Measurements from ENCODE around the gene SPRED1.
A peak's percentile ranks its signal among the peaks of the same experiment; 100 is the strongest.
"Not testable (repeated sequence)": the region's sequence is repeated elsewhere in the genome, so short reads cannot be mapped to it uniquely, and the experiment has no call there.

The SPRED1 gene

GRCh38 chr15:38231436-38231835 is 21.2 kb upstream of the SPRED1 start:
- Histone ChIP-seq H3K4me3 (ENCODE audit: insufficient read depth, low read depth, low read length) (no peak overlapping the region), H3K4me1 (ENCODE audit: control insufficient read depth, insufficient read depth, low read length) (no peaks in the 10 kb centered on the region), H3K36me3 (ENCODE audit: control insufficient read depth, insufficient read depth, low read length) (no peaks in the 10 kb centered on the region), H3K9me3 (ENCODE audit: control insufficient read depth, low read length) (no peaks in the 10 kb centered on the region), H3K27ac (ENCODE audit: insufficient read depth, low read depth, low read length, poor library complexity, severe bottlenecking) (no peak overlapping the region), H3K27me3 (ENCODE audit: control insufficient read depth, insufficient read depth, low read length, poor library complexity, severe bottlenecking) (no peaks in the 10 kb centered on the region)
- WGBS, 2 experiments = 90 to 93% methylated on average over 5 of the region's 5 CpGs

- 94% methylated on average over 9 of the region's 9 CpGs for WGBS, 2 experiments
- H3K4me1 ChIP-seq (ENCODE audit: control insufficient read depth, insufficient read depth, low read length); H3K9me3 ChIP-seq (ENCODE audit: control insufficient read depth, low read length); H3K4me3 ChIP-seq (ENCODE audit: insufficient read depth, low read depth, low read length); H3K36me3 ChIP-seq (ENCODE audit: control insufficient read depth, insufficient read depth, low read length); H3K27me3 ChIP-seq (ENCODE audit: control insufficient read depth, insufficient read depth, low read length, poor library complexity, severe bottlenecking); H3K27ac ChIP-seq (ENCODE audit: insufficient read depth, low read depth, low read length, poor library complexity, severe bottlenecking): not testable (repeated sequence)
Measured at GRCh38 chr15:38237021-38237420, 15.6 kb upstream of the SPRED1 start.

GRCh38 chr15:38238311-38238710 is 14.3 kb upstream of the SPRED1 start:
- Histone ChIP-seq H3K27ac (ENCODE audit: insufficient read depth, low read depth, low read length, poor library complexity, severe bottlenecking) (no peak overlapping the region), H3K36me3 (ENCODE audit: control insufficient read depth, insufficient read depth, low read length) (no peaks in the 10 kb centered on the region), H3K4me3 (ENCODE audit: insufficient read depth, low read depth, low read length) (no peak overlapping the region), H3K9me3 (ENCODE audit: control insufficient read depth, low read length) (no peaks in the 10 kb centered on the region), H3K4me1 (ENCODE audit: control insufficient read depth, insufficient read depth, low read length) (no peaks in the 10 kb centered on the region), H3K27me3 (ENCODE audit: control insufficient read depth, insufficient read depth, low read length, poor library complexity, severe bottlenecking) (no peaks in the 10 kb centered on the region)
- 90 to 100% methylated on average over 2 of the region's 2 CpGs for WGBS, 2 experiments

- 85 to 88% methylated on average over 2 of the region's 2 CpGs for WGBS, 2 experiments
- H3K4me1 ChIP-seq (ENCODE audit: control insufficient read depth, insufficient read depth, low read length) = no peaks in the 10 kb centered on the region
- no peak overlapping the region for H3K4me3 ChIP-seq (ENCODE audit: insufficient read depth, low read depth, low read length)
- H3K27me3 ChIP-seq (ENCODE audit: control insufficient read depth, insufficient read depth, low read length, poor library complexity, severe bottlenecking) = no peaks in the 10 kb centered on the region
- H3K36me3 ChIP-seq (ENCODE audit: control insufficient read depth, insufficient read depth, low read length) = no peaks in the 10 kb centered on the region
- H3K27ac ChIP-seq (ENCODE audit: insufficient read depth, low read depth, low read length, poor library complexity, severe bottlenecking) = no peak overlapping the region
- H3K9me3 ChIP-seq (ENCODE audit: control insufficient read depth, low read length) = no peaks in the 10 kb centered on the region
Measured at GRCh38 chr15:38242055-38242454, 10.6 kb upstream of the SPRED1 start.

GRCh38 chr15:38243278-38244055 is 9.2 kb upstream of the SPRED1 start:
- no peaks in the 10 kb centered on the region for H3K9me3 ChIP-seq (ENCODE audit: control insufficient read depth, low read length)
- H3K36me3 ChIP-seq (ENCODE audit: control insufficient read depth, insufficient read depth, low read length) = no peaks in the 10 kb centered on the region
- H3K4me1 ChIP-seq (ENCODE audit: control insufficient read depth, insufficient read depth, low read length) = no peaks in the 10 kb centered on the region
- WGBS, 2 experiments = 85 to 95% methylated on average over 4 of the region's 6 CpGs
- no peak overlapping the region for H3K4me3 ChIP-seq (ENCODE audit: insufficient read depth, low read depth, low read length)
- no peaks in the 10 kb centered on the region for H3K27me3 ChIP-seq (ENCODE audit: control insufficient read depth, insufficient read depth, low read length, poor library complexity, severe bottlenecking)
- H3K27ac ChIP-seq (ENCODE audit: insufficient read depth, low read depth, low read length, poor library complexity, severe bottlenecking) = no peak overlapping the region

GRCh38 chr15:38247336-38247735 is 5.3 kb upstream of the SPRED1 start:
- Histone ChIP-seq H3K27ac (ENCODE audit: insufficient read depth, low read depth, low read length, poor library complexity, severe bottlenecking) (no peak overlapping the region), H3K4me1 (ENCODE audit: control insufficient read depth, insufficient read depth, low read length) (peaks cover 6% of the 10 kb centered on the region), H3K36me3 (ENCODE audit: control insufficient read depth, insufficient read depth, low read length) (no peaks in the 10 kb centered on the region), H3K4me3 (ENCODE audit: insufficient read depth, low read depth, low read length) (no peak overlapping the region), H3K9me3 (ENCODE audit: control insufficient read depth, low read length) (no peaks in the 10 kb centered on the region), H3K27me3 (ENCODE audit: control insufficient read depth, insufficient read depth, low read length, poor library complexity, severe bottlenecking) (no peaks in the 10 kb centered on the region)
- WGBS, 2 experiments = 79 to 98% methylated on average over 2 to 3 of the region's 3 CpGs

GRCh38 chr15:38253351-38253781 is 730 bp downstream of the SPRED1 start:
- no peaks in the 10 kb centered on the region for H3K9me3 ChIP-seq (ENCODE audit: control insufficient read depth, low read length)
- peak overlapping the region; percentile 68 for H3K27ac ChIP-seq (ENCODE audit: insufficient read depth, low read depth, low read length, poor library complexity, severe bottlenecking)
- no peaks in the 10 kb centered on the region for H3K27me3 ChIP-seq (ENCODE audit: control insufficient read depth, insufficient read depth, low read length, poor library complexity, severe bottlenecking)
- 0% methylated on average over 2 of the region's 4 CpGs for WGBS, 2 experiments
- H3K4me3 ChIP-seq (ENCODE audit: insufficient read depth, low read depth, low read length) = peak overlapping the region; percentile 81
- peaks cover 11% of the 10 kb centered on the region for H3K4me1 ChIP-seq (ENCODE audit: control insufficient read depth, insufficient read depth, low read length)
- H3K36me3 ChIP-seq (ENCODE audit: control insufficient read depth, insufficient read depth, low read length) = no peaks in the 10 kb centered on the region

GRCh38 chr15:38254051-38254883 is 1.6 kb downstream of the SPRED1 start:
- no peaks in the 10 kb centered on the region for H3K27me3 ChIP-seq (ENCODE audit: control insufficient read depth, insufficient read depth, low read length, poor library complexity, severe bottlenecking)
- no peaks in the 10 kb centered on the region for H3K36me3 ChIP-seq (ENCODE audit: control insufficient read depth, insufficient read depth, low read length)
- H3K27ac ChIP-seq (ENCODE audit: insufficient read depth, low read depth, low read length, poor library complexity, severe bottlenecking) = no peak overlapping the region
- peaks cover 11% of the 10 kb centered on the region for H3K4me1 ChIP-seq (ENCODE audit: control insufficient read depth, insufficient read depth, low read length)
- WGBS, 2 experiments = 0 to 2% methylated on average over 10 to 12 of the region's 15 CpGs
- H3K9me3 ChIP-seq (ENCODE audit: control insufficient read depth, low read length) = no peaks in the 10 kb centered on the region
- peak overlapping the region; percentile 81 for H3K4me3 ChIP-seq (ENCODE audit: insufficient read depth, low read depth, low read length)

GRCh38 chr15:38255690-38256089 is 3.1 kb downstream of the SPRED1 start:
- H3K27me3 ChIP-seq (ENCODE audit: control insufficient read depth, insufficient read depth, low read length, poor library complexity, severe bottlenecking) = no peaks in the 10 kb centered on the region
- H3K4me1 ChIP-seq (ENCODE audit: control insufficient read depth, insufficient read depth, low read length) = peaks cover 5% of the 10 kb centered on the region
- no peak overlapping the region for H3K27ac ChIP-seq (ENCODE audit: insufficient read depth, low read depth, low read length, poor library complexity, severe bottlenecking)
- no peaks in the 10 kb centered on the region for H3K9me3 ChIP-seq (ENCODE audit: control insufficient read depth, low read length)
- 64 to 69% methylated on average over 2 of the region's 2 CpGs for WGBS, 2 experiments
- no peaks in the 10 kb centered on the region for H3K36me3 ChIP-seq (ENCODE audit: control insufficient read depth, insufficient read depth, low read length)
- H3K4me3 ChIP-seq (ENCODE audit: insufficient read depth, low read depth, low read length) = peak overlapping the region; percentile 81

- H3K36me3 ChIP-seq (ENCODE audit: control insufficient read depth, insufficient read depth, low read length) = no peaks in the 10 kb centered on the region
- no peak overlapping the region for H3K4me3 ChIP-seq (ENCODE audit: insufficient read depth, low read depth, low read length)
- H3K9me3 ChIP-seq (ENCODE audit: control insufficient read depth, low read length) = no peaks in the 10 kb centered on the region
- peaks cover 5% of the 10 kb centered on the region for H3K4me1 ChIP-seq (ENCODE audit: control insufficient read depth, insufficient read depth, low read length)
- WGBS, 2 experiments = 0% methylated on average over 1 of the region's 2 CpGs
- no peak overlapping the region for H3K27ac ChIP-seq (ENCODE audit: insufficient read depth, low read depth, low read length, poor library complexity, severe bottlenecking)
- no peaks in the 10 kb centered on the region for H3K27me3 ChIP-seq (ENCODE audit: control insufficient read depth, insufficient read depth, low read length, poor library complexity, severe bottlenecking)
Measured at GRCh38 chr15:38257676-38258075, 5.0 kb downstream of the SPRED1 start.

Measured in ectodermal cell (in vitro differentiated cells).